ENCODE measurements around the gene GMDS.

GMDS gene

DNA sequence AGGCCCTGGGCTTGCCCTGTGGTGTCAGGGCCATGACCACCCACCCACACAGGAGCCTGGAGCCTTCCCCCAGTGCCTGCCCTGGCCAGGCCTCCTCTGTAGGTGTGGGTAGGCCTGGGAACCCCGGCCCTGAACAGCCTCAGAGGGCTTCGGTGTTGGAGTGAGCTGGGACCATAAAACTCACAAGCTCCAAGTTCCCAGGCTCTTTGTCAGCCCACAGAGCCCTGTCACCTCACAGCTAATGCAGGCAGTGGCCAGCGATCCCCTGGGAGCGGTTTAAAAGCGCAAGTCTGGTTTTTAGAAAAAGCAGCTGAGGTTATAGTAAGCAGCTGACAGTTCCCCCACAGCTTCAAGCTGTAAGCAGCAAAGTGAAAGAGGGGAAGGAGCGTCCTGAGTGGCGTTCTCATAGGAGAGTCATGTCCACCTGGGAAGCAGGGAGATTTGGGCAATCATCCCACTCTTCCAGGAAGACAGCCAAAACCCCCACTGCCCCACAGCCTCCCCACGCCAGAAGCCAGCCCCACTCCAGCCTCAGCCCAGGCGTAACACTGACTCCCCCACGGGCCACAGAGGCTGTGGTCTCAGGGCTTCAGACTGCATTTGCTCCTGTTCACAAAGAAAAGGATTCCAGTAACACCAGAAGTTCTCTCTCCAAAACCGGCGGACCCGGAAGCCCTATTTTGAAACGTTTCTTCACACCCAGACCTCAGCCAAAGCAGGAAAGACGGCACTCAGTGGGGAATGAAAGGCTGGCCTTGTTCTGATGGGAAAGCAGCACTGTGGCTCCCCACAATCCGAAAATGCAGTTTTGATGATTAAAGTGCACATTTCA is 670.0 kb downstream of the GMDS start:
- DNase-seq, result no peak

GRCh38 chr6:1574890-1575209 is 670.6 kb downstream of the GMDS start:
- no peak for DNase-seq

GRCh38 chr6:1574083-1574761 is 671.2 kb downstream of the GMDS start:
- no peak for DNase-seq
